ENCODE data around the gene WDR36.

WDR36 gene

DNA sequence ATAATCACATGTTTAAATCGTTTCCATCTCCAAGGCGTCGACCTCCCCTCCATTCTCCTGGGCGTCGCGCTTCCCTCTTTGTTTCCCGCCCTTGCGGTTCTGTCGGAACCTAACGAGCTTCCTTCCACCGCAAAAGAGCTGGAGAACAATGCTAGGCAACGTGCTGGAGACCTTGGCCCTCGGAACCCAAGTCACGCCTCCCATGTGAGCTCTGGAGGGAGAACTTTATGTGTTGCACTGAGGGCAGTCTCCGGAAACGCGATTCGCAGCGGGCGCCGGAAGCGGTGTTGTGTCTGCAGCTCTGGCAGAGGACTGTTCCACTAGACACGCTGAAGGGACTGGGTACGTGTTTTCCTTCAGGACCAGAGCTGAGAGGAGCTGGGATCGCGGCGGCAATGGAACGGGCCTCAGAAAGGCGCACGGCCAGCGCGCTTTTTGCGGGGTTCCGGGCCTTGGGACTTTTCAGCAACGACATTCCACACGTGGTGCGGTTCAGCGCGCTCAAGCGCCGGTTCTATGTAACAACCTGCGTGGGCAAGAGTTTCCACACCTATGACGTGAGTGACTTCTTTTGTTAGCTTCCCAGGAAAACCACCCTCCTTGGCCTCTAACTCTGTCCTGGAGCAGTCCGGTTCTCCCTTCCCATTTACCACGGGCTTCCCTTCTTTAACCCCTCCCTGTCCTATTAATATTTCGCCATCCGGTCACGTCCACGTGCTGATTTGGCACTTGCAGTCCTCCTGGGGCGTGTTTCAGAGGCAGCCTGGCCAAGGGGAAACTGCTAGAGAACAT is at the start of gene WDR36:
WDR36 (plus strand) TSS at position 287 of the 792 bp plus-strand sequence; CDS start at position 396, 109 bp downstream.
- DNase-seq, result peak; percentile 57

DNA sequence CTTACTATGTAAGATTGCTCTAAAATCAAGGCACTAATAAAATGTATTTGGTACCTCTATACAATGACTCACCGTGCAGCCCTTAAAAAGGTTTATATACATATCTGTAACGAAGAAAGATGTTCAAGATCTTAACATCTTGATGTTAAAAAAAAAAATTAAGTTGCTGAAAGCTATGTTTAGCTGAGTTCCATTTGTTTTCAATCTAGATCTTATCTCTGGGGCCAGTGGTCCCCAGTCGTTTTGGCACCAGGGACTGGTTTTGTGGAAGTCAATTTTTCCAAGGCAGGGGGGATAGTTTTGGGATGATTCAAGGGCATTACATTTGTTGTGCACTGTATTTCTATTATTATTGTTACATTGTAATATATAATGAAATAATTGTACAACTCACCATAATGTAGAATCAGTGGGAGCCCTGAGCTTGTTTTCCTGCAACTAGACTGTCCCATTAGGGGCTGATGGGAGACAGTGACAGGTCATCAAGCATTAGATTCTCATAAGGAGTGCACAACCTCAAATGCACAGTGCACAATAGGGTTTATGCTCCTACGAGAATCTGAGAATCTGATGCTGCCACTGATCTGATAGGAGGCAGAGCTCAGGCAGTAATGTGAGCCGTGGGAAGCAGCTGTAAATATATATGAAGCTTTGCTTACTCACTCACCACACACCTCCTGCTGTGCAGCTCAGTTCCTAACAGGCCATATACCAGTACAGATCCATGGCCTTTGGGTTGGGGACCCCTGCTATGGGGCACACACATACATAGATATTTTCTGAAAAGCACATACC is 48.2 kb upstream of the WDR36 start:
- no peak for DNase-seq

DNA sequence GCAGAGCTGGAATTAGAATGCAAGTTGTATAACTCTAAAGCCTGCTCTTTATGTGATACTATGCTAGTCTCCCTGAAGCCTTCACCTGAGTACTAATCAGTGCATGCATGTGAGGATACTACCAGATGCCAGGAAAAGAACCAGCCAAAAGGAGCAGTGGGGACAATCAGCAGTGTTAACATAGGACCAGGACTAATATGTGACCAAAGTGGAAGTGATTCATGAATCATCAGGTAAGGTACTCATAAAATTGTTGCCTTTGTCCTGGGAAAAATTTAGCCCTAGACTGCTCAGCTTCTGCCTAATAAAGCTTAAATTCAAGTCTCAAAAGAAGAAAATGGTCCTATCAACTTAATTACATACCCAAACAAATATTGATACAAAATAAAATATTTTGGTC is 34.1 kb upstream of the WDR36 start:
- DNase-seq, result no peak

DNA sequence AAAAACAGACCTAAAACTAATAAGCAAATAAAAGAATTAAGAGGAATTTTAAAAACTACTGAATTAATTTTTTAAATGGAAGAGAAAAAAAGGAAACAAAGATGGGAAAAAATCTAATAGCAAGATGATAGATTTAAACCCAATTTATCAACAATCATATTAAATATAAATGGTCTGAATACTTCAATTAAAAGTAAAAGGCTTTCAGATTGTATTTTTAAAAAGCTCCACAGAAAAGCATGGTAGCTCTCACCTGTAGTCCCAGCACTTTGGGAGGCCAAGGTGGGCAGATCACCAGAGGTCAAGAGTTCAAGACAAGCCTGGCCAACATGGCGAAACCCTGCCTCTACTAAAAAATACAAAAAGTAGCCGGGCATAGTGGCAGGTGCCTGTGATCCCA is 32.0 kb upstream of the WDR36 start:
- DNase-seq, result no peak

DNA sequence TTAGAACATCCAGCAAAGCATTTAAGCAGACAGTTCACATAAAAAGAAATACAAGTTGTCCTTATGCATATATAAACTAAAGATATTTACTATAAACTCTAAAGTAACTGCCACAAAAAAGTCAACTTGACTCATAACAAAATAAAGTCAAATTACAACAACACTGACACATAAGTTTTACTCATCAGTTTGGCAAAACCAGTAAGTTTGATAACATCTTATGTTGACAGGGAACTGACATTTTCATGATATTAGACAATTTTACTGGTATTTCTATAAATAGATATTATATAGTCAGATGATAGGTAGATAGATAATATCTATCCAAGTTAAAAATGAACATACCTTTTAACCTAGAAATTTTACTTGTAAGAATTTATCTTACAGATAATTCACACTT is 30.5 kb upstream of the WDR36 start:
- no peak for DNase-seq

DNA sequence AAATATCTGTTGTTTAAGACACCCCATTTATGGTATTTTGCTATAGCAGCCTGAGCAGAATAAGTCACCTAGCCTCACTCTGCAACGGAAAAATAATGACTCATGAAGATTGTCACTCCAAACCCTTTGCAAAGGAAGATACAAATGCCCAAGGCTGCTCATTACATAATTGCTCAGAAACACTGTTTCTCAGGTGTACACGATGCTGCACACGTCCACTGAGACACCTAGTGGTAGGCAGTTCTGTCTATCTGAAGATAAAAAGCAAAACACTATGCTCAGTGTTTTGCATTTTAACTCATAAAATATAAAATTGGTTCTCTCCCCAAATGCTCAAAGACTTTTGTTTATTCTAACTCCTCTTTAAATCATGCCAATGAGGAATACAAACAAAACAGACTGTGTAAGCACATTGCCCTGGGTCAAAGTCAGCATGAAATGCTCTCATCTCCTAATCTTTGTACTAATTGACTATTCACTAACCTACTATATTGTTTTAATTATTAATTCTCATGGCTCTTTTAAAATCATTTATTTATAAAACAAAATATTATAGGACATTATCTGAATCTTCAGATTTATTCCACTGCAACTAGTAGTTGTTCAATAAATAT is 28.3 kb upstream of the WDR36 start:
- no peak for DNase-seq

DNA sequence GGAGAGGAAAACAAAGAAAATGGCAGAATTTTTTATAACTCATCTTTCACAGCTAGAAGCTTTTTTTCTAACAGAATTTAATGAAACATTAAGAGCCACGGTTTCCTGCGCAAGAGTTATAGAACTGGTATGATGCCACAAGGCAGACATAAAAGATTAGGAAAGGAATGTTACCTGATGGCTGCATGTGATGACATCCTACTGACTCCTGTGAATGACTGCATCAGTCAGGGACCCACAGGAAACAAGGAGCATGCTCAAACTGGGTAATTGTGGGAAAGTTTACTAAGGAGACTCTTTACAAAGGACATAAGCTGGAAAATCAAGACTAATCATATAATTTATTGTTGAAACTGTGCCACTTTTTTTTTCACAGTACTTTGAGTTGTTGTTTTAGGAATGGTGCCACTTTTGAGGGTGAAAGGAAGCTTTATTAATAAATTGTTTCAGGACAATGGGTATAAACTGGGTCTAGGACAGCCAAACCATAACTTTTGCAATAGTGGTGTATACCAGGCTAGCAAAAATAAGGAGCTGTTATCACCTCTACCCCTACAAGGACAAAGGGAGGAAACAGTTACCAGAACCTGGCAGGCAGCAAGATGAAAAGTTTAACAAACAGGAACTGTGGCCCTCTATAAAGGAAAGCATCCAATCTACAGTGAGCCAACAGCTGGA is 25.7 kb upstream of the WDR36 start:
- no peak for DNase-seq

DNA sequence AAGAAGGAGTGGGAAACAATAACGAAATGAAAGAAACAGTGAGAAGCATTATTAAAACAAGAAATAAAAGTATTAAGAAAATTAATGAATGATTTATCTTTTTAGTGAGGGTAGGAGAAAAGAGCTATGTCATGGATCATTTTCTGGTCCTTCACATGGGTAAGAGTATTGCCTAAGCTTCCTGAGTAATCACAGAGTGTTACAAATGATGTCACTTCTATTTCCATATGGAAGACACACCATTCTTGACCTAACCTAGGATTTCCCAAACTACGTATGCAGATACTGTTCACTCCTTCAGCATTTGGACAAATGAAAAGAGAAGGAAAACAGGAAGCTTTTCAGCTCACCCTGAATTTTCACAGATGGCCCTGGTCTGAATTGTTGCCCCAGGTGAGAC is 23.9 kb upstream of the WDR36 start:
- DNase-seq, result no peak

DNA sequence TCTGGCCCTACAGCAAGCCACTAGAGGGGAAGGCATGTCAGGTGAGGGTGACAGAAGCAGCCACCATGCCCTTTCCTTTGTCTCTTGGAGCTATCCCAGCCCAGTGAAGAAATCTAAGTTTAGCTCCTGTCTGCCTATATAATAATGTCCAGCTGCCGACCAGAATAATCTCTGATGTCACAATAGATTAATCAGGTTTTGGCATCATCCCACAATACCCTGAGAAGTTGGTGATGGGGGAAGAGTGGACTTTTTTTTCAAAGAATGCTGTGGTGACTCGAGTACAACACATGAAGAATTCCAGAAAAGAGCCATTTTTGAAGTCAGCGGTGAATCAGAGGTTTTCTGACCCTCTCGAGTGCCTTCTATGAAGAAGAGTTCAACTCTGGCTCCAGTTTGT is 22.3 kb upstream of the WDR36 start:
- no peak for DNase-seq

DNA sequence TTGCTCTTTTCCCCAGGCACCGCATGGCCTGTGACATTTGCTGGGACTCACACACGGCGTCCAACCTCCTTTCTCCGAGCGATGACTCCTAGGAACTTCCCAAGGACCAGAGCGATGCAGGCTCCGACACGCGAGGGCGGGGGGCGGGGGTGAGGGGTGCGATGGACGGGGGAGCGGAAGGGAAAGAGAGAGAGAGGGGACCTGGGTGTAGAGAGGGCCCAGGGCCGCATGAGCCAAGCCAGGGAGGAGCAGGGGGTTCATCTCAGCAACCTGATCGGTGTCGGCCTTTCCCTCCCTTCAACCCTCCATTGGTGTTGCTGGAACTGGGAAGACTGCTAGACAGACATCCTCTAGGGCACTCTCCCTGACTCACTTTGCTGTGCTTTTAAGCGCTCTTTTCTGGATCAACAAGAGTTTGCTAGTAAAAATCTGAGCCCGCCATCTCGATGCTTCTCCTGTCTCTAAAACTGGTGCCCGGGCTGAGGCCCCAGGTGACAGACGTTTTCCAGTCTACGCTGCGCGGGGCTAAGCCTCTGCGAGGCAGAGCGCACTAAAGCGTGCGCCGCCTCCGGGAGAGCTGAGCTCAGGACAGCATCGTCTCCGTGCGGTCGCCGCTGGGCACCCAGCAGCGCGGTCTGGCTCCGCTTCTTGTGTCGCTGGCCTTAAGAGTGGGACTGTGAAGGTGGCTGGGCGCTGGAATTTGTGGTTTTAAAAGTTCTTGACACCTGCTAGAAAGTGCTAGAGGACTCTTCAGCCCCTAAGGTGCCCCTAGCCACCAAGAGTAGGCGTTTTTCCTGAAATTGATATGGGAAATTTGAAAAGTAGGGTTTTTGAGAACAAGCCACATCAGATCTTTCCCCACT is 21.6 kb upstream of the WDR36 start:
- DNase-seq, result no peak

DNA sequence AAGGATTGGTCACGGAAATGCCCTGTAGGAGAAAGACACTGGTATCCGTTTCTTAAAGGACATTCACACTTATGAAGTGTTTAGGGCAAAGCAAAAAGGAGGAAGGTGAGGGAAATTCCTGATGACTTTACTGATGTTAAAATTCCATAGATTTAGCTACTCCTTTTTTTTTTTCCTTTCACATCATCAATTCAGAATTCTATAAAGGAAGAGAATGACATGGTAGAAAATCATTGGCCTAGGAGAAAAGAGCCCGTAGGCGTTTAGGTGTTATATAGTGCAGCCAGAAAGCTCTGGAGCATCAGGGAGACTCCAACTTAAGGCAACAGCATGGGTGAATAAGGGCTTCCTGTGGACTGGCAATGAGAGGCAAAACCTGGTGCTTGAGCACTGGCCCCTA is 20.7 kb upstream of the WDR36 start, which contains the start of gene TSLP:
TSLP (plus strand) TSS at position 301 of the 400 bp plus-strand sequence. CDS start 178 bp downstream, outside the sequence.
- no peak for DNase-seq

DNA sequence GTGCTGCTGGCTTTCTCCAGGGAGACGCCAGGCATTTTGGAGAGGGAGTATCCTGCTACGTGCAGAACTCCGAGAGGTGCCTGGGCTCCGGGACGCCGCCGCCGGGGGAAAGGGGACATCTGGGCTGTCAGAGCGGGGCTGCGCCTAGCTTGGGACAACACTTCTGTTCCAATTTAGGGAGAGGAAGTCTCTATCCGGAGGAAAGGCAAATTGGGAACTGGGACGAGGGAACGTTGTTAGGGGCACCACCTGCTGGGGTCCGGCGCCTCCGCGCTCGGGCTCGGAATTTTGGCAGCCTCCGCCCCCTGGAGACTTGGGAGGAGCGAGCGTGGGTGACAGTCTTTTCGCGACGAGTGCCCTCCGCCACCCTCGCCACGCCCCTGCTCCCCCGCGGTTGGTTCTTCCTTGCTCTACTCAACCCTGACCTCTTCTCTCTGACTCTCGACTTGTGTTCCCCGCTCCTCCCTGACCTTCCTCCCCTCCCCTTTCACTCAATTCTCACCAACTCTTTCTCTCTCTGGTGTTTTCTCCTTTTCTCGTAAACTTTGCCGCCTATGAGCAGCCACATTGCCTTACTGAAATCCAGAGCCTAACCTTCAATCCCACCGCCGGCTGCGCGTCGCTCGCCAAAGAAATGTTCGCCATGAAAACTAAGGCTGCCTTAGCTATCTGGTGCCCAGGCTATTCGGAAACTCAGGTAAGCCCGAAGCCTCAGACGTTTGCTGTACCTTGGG is 19.0 kb upstream of the WDR36 start:
- DNase-seq, result no peak

DNA sequence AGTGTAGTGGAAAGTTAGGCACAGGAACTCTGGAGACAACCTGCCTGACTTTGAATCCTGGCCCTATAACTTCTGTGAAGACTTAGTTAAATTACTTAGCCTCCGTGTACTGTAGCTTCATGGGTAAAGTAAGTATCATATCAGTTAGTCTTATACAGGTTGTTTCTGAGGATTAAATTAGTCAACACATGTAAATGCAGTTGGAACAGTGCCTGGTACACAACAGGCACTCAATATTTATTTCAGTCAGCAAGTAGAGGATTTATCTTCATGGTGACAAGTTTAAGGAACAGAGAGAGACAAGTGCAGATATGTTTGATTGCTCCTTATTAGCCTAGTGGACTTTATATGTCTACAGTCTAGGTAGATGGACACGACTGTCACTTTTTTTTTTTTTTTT is 17.9 kb upstream of the WDR36 start:
- no peak for DNase-seq

DNA sequence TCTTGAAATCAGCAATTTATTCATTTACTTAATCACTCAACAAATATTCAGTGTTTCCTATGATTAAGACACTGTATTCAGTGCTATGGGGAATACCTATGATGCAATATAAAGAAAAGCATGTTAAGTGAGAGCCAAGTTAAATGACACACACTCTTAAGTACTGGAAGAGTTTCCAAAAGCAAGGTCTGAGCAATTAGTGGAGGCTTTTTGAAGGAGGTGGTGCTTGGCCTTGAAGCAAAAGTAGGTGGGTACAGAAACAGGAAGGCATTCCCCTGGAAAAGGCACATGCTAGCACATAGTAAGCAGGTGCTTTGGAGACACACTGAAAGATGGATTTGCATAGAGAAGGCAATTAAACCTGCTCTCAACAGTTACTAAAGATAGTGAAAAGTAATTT is 16.6 kb upstream of the WDR36 start:
- DNase-seq, result no peak

DNA sequence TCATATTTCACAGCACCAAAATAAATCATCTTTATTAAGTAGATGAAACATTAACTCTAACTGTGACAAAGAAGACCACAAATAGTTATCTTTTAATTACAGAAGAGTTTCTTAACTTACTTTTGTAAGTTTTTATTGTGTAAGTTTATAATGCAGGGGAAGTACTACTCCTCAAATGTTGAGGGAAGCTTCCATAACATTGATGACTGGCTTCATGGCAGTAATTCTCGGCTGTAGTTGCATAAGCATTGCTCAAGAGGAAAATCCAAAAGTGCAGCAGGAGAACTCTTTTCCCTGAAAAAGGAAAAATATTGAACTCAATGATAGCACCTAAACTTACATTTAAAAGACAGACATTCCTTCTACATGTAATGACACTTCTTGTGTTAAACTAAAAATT is 16.1 kb upstream of the WDR36 start:
- no peak for DNase-seq

DNA sequence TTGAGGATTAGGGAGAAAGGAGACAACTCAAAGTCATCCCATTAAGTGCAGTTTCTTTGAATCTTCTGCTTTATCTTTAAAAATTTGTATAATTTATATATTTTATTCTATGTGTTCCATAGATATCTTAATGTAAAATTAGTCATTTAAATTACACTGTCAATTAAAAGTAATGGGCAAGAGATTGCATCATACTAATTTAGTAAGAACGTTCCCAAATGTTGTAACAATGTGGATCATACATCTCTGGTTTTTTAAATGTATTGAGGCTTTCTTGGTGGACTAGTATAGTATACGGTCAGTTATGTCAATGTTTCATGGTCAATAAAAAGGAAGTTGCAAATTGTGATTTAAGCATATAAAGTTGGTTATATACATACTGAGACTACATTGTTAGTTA is 14.5 kb upstream of the WDR36 start:
- no peak for DNase-seq

DNA sequence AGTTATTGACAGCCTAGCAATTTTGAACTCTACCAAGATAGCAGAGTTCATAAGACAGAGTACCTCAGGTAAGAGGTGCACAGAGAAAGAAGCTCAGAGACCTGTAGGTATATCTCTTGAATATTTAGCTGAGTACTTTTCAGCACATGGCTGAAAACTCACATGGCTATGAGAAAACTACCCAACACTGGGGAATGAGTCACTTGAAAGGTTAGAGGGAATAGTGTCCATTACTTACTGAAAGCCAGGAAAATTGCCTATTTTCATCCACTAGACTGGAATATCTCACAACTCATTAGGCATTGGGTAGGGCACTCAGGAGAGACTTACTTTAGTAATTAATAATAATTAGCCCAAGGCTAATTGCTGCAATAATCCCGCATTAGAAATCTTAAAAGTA is 12.3 kb upstream of the WDR36 start:
- DNase-seq, result no peak

DNA sequence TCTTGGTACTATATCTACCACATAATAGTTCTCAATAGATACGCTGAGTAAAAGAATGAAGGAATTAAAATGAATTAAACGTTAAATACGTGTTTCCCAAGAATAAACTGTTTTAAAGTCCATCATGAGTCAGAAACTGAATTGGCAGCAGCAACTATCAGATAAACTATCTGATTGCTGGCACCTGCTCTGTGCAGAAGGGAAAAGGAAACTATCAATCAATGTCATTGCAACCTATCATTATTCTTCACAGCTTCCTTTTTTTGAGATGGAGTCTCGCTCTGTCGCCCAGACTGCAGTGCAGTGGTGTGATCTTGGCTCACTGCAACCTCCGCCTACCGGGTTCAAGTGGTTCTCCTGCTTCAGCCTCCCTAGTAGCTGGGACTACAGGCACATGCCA is 8.8 kb upstream of the WDR36 start:
- no peak for DNase-seq

DNA sequence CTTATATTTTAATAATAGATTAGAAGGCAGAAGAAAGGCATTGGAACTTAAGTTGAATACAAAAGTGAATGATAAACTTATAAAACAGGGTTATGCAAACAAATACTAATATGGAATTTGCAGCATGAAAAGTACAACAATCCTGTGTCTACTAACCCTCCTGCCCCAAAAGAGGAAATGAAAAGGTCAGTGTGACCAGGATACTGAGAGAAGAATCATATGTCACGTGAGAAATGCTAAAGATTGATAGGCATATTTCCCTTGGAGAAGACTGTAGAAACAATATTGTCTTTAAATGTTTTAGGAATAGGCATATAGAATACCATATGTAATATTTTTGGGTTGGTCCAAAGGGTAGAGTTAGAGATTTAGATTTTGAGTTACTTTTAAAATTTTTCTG is 3.8 kb downstream of the WDR36 start:
- no peak for DNase-seq

DNA sequence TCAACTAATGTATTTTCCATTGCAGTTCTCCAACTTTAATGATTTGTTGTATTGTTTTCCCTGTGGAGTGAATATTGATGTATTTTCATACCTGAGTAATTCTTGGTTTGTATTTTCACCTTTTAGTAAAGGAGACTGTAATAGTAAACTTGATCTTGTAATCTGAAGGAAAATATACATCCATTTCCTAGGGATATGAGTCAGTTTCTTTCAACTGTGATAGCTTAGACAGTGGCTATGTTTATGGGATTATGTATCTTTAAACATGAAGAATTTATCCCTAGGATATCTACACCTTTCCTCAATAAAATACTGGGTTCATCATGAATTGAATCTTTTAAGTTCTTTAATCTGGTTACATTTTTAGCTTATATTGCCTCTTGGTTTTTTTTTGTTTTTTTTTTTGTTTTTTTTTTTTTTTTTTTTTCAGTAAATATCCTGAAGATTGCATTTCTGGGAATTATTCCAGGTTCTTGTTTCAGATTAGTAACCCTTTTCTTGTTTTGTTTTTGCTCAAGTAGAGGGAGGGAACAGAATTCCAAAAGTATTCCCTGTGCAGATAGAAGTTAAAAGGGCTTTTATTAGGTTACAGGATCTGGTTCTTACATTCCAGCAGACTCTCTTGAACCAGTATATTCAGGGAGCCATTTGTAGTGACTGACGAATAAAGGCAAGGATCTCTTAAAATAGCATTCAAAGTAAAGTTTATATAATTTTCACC is 7.1 kb downstream of the WDR36 start:
- no peak for DNase-seq

Data from KG1 (cell line).